H9 (cell line): ENCODE measurements around the gene CHID1. TPM values are rescaled to one million over a fixed set of nuclear protein-coding genes. Genes with fewer than 3 reads are reported as not detected.

Source experiments
- DNase-seq: peaks from one replicate; pipeline ENCODE4 v3.0.0-alpha.2; 2017
- H2AFZ ChIP-seq: one replicate; pipeline ENCODE4 v1.6.1; 2013; ENCODE audit warnings: mild to moderate bottlenecking, low read length, control low read depth, moderate library complexity
- H2AK5ac ChIP-seq: 2 replicates; pipeline ENCODE4 v1.6.1; 2013; ENCODE audit warnings: low read length, control low read depth, mixed read lengths; ENCODE audit not compliant: insufficient read length
- H2BK120ac ChIP-seq: one replicate; pipeline ENCODE4 v1.6.1; 2013; ENCODE audit warnings: low read depth, mild to moderate bottlenecking, low read length, control low read depth, inconsistent platforms; ENCODE audit not compliant: poor library complexity, severe bottlenecking
- H2BK12ac ChIP-seq: 2 replicates; pipeline ENCODE4 v1.6.1; 2013; ENCODE audit warnings: low read length, control low read depth, mixed read lengths, low read depth; ENCODE audit not compliant: insufficient read length
- H2BK15ac ChIP-seq: 2 replicates; pipeline ENCODE4 v1.6.1; 2013; ENCODE audit warnings: low read depth, low read length, control low read depth
- H2BK20ac ChIP-seq: one replicate; pipeline ENCODE4 v1.6.1; 2013; ENCODE audit warnings: low read depth, mild to moderate bottlenecking, low read length, control low read depth, inconsistent platforms; ENCODE audit not compliant: poor library complexity, severe bottlenecking
- H2BK5ac ChIP-seq: 2 replicates; pipeline ENCODE4 v1.6.1; 2013; ENCODE audit warnings: low read length, control low read depth, mixed read lengths; ENCODE audit not compliant: insufficient read length
- H3K14ac ChIP-seq: 2 replicates; pipeline ENCODE4 v1.6.1; 2013; ENCODE audit warnings: low read length, control low read depth; ENCODE audit not compliant: insufficient read depth
- H3K18ac ChIP-seq: 2 replicates; pipeline ENCODE4 v1.6.1; 2013; ENCODE audit warnings: low read depth, mild to moderate bottlenecking, mixed read lengths, low read length, control low read depth; ENCODE audit not compliant: insufficient read length
- H3K23ac ChIP-seq: 2 replicates; pipeline ENCODE4 v1.6.1; 2013; ENCODE audit warnings: low read length, control low read depth, mixed read lengths, low read depth; ENCODE audit not compliant: insufficient read length
- H3K23me2 ChIP-seq: 2 replicates; pipeline ENCODE4 v1.6.1; 2013; ENCODE audit warnings: low read depth, mild to moderate bottlenecking, mixed read lengths, low read length, control low read depth; ENCODE audit not compliant: insufficient read length, poor library complexity, severe bottlenecking
- H3K27ac ChIP-seq: 2 replicates; pipeline ENCODE4 v1.5.1; 2013; ENCODE audit warnings: low read length, control low read depth, mixed read lengths, low read depth; ENCODE audit not compliant: insufficient read length
- H3K27me3 ChIP-seq: 2 replicates; pipeline ENCODE4 v1.6.1; 2013; ENCODE audit warnings: low read length, control low read depth, inconsistent platforms; ENCODE audit not compliant: insufficient read depth
- H3K4ac ChIP-seq: 2 replicates; pipeline ENCODE4 v1.6.1; 2013; ENCODE audit warnings: low read depth, mild to moderate bottlenecking, control low read depth, inconsistent platforms, low read length, moderate library complexity
- H3K4me1 ChIP-seq: 2 replicates; pipeline ENCODE4 v1.6.1; 2013; ENCODE audit warnings: low read length, control low read depth, inconsistent platforms; ENCODE audit not compliant: insufficient read depth
- H3K4me2 ChIP-seq: 2 replicates; pipeline ENCODE4 v1.6.1; 2013; ENCODE audit warnings: low read length, control low read depth, mixed read lengths; ENCODE audit not compliant: insufficient read length, insufficient read depth
- H3K56ac ChIP-seq: 2 replicates; pipeline ENCODE4 v1.6.1; 2013; ENCODE audit warnings: low read depth, mild to moderate bottlenecking, mixed read lengths, low read length, control low read depth; ENCODE audit not compliant: insufficient read length
- H3K79me1 ChIP-seq: 2 replicates; pipeline ENCODE4 v1.6.1; 2013; ENCODE audit warnings: low read depth, mild to moderate bottlenecking, moderate library complexity, low read length, control low read depth, inconsistent platforms; ENCODE audit not compliant: insufficient read depth, poor library complexity, severe bottlenecking
- H3K79me2 ChIP-seq: 2 replicates; pipeline ENCODE4 v1.6.1; 2013; ENCODE audit warnings: low read length, control low read depth, inconsistent platforms; ENCODE audit not compliant: insufficient read depth
- H3K9ac ChIP-seq: 2 replicates; pipeline ENCODE4 v1.6.1; 2013; ENCODE audit warnings: low read length, control low read depth, mixed read lengths; ENCODE audit not compliant: insufficient read length; ENCODE audit errors: extremely low read depth
- H3K9me3 ChIP-seq: one replicate; pipeline ENCODE4 v1.6.1; 2013; ENCODE audit warnings: low read depth, low read length, inconsistent platforms; ENCODE audit not compliant: control insufficient read depth
- H3T11ph ChIP-seq: one replicate; pipeline ENCODE4 v1.6.1; 2013; ENCODE audit warnings: mild to moderate bottlenecking, low read length, control low read depth, inconsistent platforms
- H4K20me1 ChIP-seq: one replicate; pipeline ENCODE4 v1.6.1; 2013; ENCODE audit not compliant: control insufficient read depth, insufficient read length, insufficient read depth
- H4K5ac ChIP-seq: 2 replicates; pipeline ENCODE4 v1.6.1; 2013; ENCODE audit warnings: low read depth, mild to moderate bottlenecking, mixed read lengths, low read length, control low read depth; ENCODE audit not compliant: insufficient read length
- H4K8ac ChIP-seq: replicated peaks from 2 replicates; pipeline ENCODE4 v1.6.1; 2013; ENCODE audit warnings: low read length, control low read depth, mixed read lengths, low read depth; ENCODE audit not compliant: insufficient read length
- H4K91ac ChIP-seq: 2 replicates; pipeline ENCODE4 v1.6.1; 2013; ENCODE audit warnings: low read depth, mild to moderate bottlenecking, moderate library complexity, mixed read lengths, low read length, control low read depth; ENCODE audit not compliant: insufficient read length
- H3K27ac Mint-ChIP-seq, 3 experiments: 2 replicates in 2 of 3; 3 replicates in 1 of 3; pipeline ENCODE4 v1.8.0; 2020 to 2021; ENCODE audit warnings: mixed read lengths in 3 of 3, mild to moderate bottlenecking in 1 of 3, moderate library complexity in 1 of 3
- H3K27me3 Mint-ChIP-seq: 2 replicates; pipeline ENCODE4 v1.8.0; 2021; ENCODE audit warnings: low read depth, mild to moderate bottlenecking, moderate library complexity, mixed read lengths
- H3K36me3 Mint-ChIP-seq, 3 experiments: 2 replicates in 2 of 3; 3 replicates in 1 of 3; pipeline ENCODE4 v1.8.0; 2020 to 2021; ENCODE audit warnings: low read depth in 3 of 3, mixed read lengths in 3 of 3; ENCODE audit not compliant: insufficient read depth in 1 of 3
- H3K4me1 Mint-ChIP-seq, 2 experiments: 2 replicates each; pipeline ENCODE4 v1.8.0; 2020; ENCODE audit warnings: mixed read lengths in 2 of 2
- H3K4me3 Mint-ChIP-seq, 2 experiments: 2 replicates in 1 of 2; 3 replicates in 1 of 2; pipeline ENCODE4 v1.8.0; 2020 to 2021; ENCODE audit warnings: mild to moderate bottlenecking in 2 of 2, mixed read lengths in 2 of 2, moderate library complexity in 1 of 2
- H3K9me3 Mint-ChIP-seq, 2 experiments: 2 replicates in 1 of 2; 3 replicates in 1 of 2; pipeline ENCODE4 v1.8.0; 2020; ENCODE audit warnings: mild to moderate bottlenecking in 2 of 2, mixed read lengths in 2 of 2, moderate library complexity in 1 of 2
- CTCF ChIP-seq: fragments of 200-600 bp; sonication (generic); conservative IDR thresholded peaks from 3 replicates; pipeline ENCODE4 v1.8.0; 2021; ENCODE audit warnings: antibody characterized with exemption, mild to moderate bottlenecking
- WGBS: extraction: QIAGEN DNeasy Blood & Tissue Kit; methylation state at CpG from one replicate; pipeline ENCODE4 v1.1.7; 2013; ENCODE audit warnings: missing lambda C conversion rate, low lambda C conversion rate, mixed read lengths; ENCODE audit not compliant: insufficient read length; ENCODE audit errors: extremely low coverage; 5-methylcytosine and 5-hydroxymethylcytosine counted together
- total RNA-seq: library from RNA; stranded (reverse); gene quantifications from 2 replicates; pipeline ENCODE4 v1.2.1, GENCODE V29; 2021

The CHID1 gene
- total RNA-seq, 1 experiment from 2014 or later: 89.4 TPM

DNA sequence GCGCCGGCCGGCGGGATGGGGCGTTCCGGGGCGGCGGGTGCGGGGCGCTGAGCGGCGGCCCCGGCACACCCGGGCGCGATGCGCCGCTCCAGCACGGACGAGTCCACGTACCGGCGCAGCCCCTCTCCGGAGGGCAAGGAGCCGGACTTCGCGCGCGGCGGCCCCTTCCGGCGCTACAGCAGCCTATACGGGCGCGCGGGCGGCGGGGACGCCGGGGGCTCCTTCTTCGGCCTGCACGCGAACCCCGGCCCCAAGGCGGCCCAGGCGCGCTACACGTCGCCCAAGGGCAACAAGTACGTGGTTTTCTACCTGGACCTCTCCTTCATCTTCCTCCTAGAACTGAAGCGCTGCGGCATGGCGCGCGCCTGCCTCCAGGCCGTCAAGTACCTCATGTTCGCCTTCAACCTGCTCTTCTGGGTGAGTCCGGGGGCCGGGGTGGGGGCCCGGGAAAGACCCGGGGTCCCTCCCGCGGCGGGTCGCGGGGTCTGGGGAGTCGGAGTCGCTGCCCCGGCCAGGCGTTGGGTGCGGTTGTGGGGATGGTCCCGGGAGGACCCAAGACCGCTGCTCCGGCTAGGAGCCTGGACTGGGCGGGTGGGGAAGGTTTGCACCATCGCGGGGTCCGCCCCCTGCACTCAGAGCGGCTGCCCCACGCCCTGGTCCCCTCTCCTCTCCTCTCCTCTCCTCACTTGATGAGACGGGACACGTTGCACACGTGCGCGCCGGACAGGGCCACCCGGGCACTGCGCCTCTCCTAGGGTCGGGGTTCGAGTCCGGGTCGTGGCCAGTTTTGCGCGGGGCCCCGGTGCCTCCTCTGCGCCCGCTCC lies 60.4 kb downstream of the CHID1 start:
- Histone ChIP-seq H4K8ac (no peak overlapping the region), H2AK5ac (no peak overlapping the region), H2BK5ac (no peak overlapping the region), H2BK12ac (no peak overlapping the region), H3K4me2 (peak overlapping the region; percentile 65), H3K9ac (no peak overlapping the region), H2BK15ac (no peak overlapping the region), H3K18ac (no peak overlapping the region), H4K5ac (no peak overlapping the region), H3K4ac (no peak overlapping the region), H3K27me3 (no peaks in the 10 kb centered on the region; the same call in 1 of the 2 replicates), H3K23me2 (peaks cover 15% of the 10 kb centered on the region), H3K14ac (peak overlapping the region; percentile 38; the same call in 1 of the 2 replicates), H3K23ac (no peak overlapping the region), H3K56ac (no peak overlapping the region), H3K27ac (no peak overlapping the region), H2BK20ac (no peak overlapping the region), H4K20me1 (peaks cover 2% of the 10 kb centered on the region), H3K9me3 (no peaks in the 10 kb centered on the region), H2AFZ (no peak overlapping the region), H3T11ph (no peak overlapping the region), H2BK120ac (no peak overlapping the region), H3K79me2 (no peaks in the 10 kb centered on the region), H4K91ac (no peak overlapping the region), H3K79me1 (no peaks in the 10 kb centered on the region), H3K4me1 (peaks cover under 1% of the 10 kb centered on the region; the same call in 1 of the 2 replicates)
- H3K27ac Mint-ChIP-seq: no peak overlapping the region
- TF ChIP-seq CTCF: no peak
- H3K9me3 Mint-ChIP-seq: no peaks in the 10 kb centered on the region
- H3K36me3 Mint-ChIP-seq: no peaks in the 10 kb centered on the region
- H3K4me1 Mint-ChIP-seq: peaks cover 6 to 40% of the 10 kb centered on the region in 2 experiments
- H3K27me3 Mint-ChIP-seq: peaks cover 7% of the 10 kb centered on the region
- H3K4me3 Mint-ChIP-seq: peak overlapping the region; percentile 60 to 84
- WGBS: no CpG with 5 or more reads among the region's 97 CpGs
- DNase-seq: no peak
